GM21423 (cell line): ENCODE results near the gene IL36RN.
"Not testable (repeated sequence)": the region's sequence is repeated elsewhere in the genome, so short reads cannot be mapped to it uniquely, and the experiment has no call there.

Experiments
- ATAC-seq: cut with Tn5 transposase; IDR thresholded peaks from one replicate; pipeline ENCODE4 v1.9.1; 2021; ENCODE audit warnings: mild to moderate bottlenecking, moderate library complexity; ENCODE audit not compliant: unreplicated experiment

IL36RN gene

DNA sequence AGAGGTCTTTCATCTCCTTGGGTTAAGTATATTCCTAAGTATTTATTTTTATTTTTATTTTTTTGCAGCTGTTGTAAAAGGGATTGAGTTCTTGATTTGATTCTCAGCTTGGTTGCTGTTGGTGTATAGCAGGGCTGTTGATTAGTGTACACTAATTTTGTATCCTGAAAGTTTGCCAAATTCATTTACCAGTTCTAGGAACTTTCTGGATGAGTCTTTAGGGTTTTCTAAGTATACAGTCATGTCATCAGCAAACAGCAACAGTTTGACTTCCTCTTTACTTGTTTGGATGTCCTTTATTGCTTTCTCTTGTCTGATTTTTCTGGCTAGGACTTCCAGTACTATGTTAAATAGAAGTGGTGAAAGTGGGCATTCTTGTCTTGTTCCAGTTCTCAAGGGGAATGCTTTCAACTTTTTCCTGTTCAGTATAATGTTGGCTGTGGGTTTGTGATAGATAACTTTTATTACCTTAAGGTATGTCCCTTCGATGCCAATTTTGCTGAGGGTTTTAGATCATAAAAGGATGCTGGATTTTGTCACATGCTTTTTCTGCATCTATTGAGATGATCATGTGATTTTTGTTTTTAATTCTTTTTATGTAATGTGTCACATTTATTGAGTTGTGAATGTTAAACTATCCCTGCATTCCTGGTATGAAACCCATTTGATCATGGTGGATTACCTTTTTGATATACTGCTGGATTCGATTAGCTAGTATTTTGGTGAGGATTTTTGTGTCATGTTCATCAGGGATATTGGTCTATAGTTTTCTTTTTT, 38.0 kb downstream of the IL36RN start:
- not testable (repeated sequence) for ATAC-seq

DNA sequence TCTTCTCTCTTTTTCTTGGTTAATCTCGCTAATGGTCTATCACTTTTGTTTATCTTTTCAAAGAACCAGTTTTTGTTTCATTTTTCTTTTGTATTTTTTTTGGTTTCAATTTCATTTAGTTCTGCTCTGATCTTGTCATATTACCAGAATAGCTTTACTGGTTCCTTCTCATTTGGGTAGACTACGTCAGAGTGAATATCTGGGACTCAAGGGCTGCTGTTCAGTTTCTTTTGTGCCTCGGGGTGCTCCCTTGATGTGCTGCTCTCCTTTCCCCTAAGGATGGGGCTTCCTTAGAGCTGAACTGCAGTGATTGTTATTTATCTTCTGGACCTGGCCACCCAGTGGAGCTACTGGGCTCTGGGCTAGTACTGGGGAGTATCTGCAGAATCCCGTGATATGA, 39.0 kb downstream of the IL36RN start:
- peak; percentile 74 for ATAC-seq

DNA sequence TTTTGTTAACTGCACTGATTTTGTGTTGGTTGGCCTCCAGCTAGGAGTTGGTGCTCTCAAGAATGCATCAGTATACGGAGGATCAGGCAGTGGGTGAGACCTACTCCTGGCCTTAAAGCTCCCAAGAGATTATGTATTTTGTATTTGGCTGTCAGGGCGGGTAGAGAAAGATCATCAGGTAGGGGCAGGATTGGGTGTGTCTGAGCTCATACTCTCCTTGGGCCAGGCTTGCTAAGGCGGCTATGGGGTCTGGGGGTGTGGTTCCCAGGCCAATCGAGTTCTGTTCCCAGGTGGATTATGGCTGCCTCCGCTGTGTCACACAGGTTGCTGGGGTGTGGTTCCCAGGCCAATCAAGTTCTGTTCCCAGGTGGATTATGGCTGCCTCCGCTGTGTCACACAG, 39.5 kb downstream of the IL36RN start:
- no peak for ATAC-seq

DNA sequence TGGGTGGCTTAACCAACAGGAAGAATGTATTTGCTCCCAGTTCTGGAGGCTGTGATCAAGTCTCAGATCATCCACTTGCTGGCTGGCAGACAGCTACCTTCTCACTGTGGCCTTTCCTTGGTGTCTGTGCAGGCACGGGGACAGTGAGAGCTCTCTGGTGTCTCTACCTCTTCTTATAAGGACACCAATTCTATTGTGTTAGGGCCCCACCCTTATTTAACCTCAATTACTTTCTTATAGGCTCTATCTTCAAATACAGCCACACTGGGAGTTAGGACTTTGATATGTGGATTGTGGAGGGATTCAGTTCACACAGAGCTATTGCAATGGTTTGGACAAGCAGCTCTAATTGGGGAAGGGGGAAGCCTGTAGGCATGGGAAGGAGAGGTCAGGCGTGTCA, 43.1 kb downstream of the IL36RN start:
- no peak for ATAC-seq

DNA sequence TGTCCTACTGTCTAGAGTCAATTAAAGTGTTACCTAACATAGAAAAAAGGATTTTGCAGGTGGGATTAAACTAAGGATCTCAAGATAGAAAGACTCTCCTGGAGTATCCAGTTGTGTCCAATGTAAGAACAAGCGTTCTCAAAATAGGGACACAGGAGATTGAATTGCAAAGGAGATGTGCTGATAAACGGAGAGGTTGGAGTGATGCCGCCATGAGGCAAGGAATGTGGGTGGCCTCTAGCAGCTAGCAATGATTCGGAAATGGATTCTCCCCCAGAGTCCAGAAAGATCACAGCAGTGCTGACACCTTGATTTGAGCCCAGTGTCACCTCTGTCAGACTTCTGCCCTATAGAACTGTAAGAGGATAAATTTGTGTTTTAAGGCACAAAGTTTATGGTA, 44.3 kb downstream of the IL36RN start:
- no peak for ATAC-seq

DNA sequence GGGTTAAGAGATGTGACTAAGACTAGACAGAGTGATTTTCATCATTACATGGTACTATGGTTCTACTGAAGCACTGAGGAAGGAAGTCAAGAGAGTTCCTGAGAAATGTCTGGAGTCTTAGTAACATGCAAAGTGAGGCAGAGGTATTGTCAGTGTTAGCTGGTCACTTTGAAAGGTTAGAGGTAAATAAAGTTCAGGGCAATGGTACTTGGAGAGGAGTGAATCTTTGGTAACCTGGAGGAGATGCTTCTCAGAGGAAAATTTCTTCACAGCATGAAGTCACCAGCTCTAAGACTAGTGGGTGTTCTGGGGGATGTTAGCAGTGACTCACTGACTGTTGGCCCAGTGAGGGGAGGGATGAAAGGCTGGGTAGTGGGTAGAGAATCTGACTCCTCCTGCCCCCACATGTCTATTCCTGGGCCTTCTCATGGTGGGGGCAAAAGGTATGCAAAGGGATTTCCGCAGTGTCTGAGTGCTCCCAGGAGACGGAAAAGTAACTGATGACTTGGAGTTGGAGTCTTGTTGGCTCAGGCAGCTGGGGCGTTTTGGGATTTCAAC, 45.1 kb downstream of the IL36RN start:
- no peak for ATAC-seq

DNA sequence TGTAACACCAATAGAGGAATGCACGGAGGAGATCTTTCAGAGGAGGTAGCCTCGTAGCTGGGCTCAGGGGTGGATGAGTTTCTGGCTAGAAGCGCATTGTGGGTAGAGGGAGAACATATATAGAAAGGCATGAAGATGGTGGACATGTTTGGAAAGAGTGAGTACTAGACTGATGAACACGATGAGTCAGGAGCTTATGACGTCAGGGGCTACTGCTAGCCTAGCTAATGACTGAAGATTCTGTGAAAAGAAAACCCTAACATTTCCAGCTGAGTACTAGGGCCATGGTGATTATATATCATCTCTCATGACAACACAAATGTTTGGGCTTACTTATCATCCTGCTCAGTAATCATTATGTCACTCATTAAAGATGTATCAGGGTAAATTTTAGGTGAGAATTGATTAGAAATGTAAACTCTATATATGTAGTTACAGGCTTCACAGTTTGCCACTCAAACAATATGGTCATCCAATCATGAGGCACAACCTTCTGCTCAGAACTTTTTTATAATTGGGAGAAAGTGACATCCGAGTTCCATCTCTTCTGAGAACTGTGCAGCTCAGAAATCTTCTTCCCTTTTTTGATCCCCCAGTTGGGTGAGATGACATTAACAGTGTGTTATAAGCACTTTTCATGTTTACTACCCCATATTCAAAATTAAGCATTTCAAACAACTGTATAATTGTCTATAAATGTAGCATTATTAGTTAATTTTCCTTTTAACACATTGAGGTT, 46.2 kb downstream of the IL36RN start:
- no peak for ATAC-seq

DNA sequence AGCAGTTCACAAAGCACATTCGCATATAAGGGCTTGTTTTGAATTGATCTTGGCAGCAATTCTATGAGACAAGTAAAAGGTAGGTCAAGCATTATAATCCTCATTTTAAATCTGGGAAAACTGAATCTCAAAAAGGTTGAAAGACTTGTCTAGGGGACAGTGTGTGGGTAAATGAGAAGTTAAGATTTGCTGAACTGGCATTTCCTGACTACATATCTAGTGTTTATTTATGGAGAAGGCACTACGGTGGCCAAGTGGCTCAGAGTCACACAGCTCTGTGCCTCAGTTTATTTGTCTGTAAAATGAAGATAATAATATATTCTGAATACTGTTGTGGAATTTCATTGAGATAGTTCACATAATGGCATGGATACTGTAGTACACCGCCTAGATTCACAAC, 52.1 kb downstream of the IL36RN start:
- ATAC-seq = no peak

DNA sequence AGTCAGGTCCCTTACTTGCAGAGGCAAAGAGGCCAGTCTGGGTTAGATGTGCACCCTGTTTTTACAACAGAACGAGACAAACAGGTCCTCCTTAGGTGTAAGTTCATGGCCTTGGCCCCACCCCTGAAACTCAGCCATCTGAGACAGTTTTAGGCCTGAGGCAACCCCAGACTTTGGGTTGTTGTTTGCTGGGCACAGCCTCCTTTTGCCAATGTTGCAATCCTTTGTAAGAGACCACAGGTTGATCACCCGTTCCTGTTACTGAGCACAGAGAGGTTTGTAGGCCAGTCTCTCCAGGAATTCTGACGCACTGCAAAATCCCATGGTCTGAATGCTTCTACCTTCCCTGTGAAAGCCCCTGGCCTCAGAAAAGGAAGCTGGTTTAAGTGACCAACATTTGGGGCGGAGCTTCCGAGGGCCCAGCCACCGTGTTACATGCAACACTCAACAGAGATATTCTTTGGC, 52.9 kb downstream of the IL36RN start:
- no peak for ATAC-seq

DNA sequence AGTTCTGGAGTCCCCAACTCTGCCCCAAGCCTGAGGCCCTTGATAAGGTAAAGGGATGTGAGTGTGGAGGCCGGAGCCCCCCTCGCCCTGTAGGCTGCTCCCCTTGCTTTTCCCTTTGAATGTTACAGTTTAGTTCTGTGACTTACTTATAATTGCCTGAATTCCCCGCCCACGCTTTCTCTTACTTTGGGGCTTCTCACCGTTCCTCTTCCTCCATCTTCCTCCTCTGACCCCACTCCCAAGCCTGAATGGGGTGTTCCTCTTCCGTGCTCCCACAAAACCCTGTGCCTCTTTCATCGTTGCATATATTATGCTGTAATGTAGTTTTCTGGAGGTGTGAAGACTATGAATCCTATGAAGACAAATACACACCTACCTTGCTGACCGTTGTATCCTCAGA, 53.4 kb downstream of the IL36RN start:
- ATAC-seq = no peak

DNA sequence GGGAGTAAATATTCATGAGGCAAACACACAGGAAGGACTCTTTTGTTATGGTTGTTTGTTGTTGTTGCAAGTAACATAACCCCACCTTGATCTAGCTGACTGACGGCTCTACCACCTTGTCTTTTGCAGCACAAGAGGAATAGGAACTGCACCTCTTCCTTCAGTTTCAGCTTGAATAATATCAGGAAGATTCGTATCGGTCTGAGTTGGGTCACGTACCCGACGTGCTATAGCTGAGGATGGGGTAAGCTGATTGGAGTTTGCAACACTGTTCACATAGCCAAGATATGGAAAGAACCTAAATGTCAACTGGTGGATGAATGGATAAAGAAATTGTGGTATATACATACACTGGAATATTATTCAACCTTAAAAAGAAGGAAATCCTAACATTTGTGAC, 53.9 kb downstream of the IL36RN start:
- no peak for ATAC-seq

DNA sequence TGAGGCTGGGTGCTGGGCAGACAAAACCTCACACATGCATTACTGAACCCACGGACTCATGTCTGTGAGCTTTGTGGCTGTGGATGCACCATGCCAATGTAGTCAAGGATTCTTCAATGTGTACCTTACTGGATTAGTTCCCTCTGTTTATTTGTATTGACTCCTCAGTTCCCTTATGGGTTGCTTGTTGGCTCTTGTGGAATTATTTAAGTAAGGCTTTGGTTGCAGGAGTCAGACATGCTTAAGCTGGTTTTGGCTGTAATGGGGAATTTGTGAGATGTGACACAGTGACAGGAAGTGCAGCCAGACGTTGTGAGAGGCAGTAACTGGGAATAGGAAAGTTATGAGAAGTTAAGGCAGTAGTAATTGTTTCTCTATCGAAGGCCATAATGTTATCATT, 54.8 kb downstream of the IL36RN start:
- no peak for ATAC-seq
